Umbilical cord (tissue), 1 donor: ENCODE data around the gene MET. TPM values are rescaled to one million over a fixed set of nuclear protein-coding genes. Genes with fewer than 3 reads are reported as not detected.

Source experiments
- total RNA-seq: library from RNA; depleted of rRNA; stranded (reverse); fragments of >200 nt; gene quantifications from one replicate; pipeline ENCODE4 v1.2.3, GENCODE V29; 2014; ENCODE audit warnings: low replicate concordance; ENCODE audit not compliant: insufficient read depth

MET gene
- total RNA-seq, 1 donor from 2014 or later: 23.1 TPM

Other genes starting within 250 kb of the MET start
- 209 TPM for gene CAV2, start 172.5 kb upstream of the MET start, total RNA-seq
- 298 TPM for gene CAV1, start 147.2 kb upstream of the MET start, total RNA-seq
- gene CAPZA2, start 190.4 kb downstream of the MET start, total RNA-seq: 203 TPM